HepG2 (cell line): ENCODE results near the gene DCLRE1B. TPM values are rescaled to one million over a fixed set of nuclear protein-coding genes. Genes with fewer than 3 reads are reported as not detected.

Experiments
- FOXA1 ChIP-seq, 2 experiments: fragments of 450-650 bp in 1 of 2; sonication (generic) in 1 of 2; formaldehyde crosslinking in 1 of 2; IDR thresholded peaks; 2 replicates each; pipeline versions ENCODE4 v1.4.0 to v1.6.1; 2016 to 2020; ENCODE audit warnings: missing genetic modification reagents in 1 of 2
- HMGA1 ChIP-seq: sonication (generic); formaldehyde crosslinking; conservative IDR thresholded peaks from 2 replicates; pipeline ENCODE4 v1.4.0; 2020; ENCODE audit warnings: missing genetic modification reagents
- KIAA2018 ChIP-seq: sonication (generic); formaldehyde crosslinking; IDR thresholded peaks from 2 replicates; pipeline ENCODE4 v1.5.0; 2020; ENCODE audit warnings: mild to moderate bottlenecking, missing genetic modification reagents, borderline replicate concordance
- LRRFIP1 ChIP-seq: sonication (generic); formaldehyde crosslinking; conservative IDR thresholded peaks from 2 replicates; pipeline ENCODE4 v1.4.0; 2020; ENCODE audit warnings: missing genetic modification reagents
- NR1H2 ChIP-seq: sonication (generic); formaldehyde crosslinking; IDR thresholded peaks from 2 replicates; pipeline ENCODE4 v1.8.1; 2022; ENCODE audit warnings: low read depth, missing genetic modification reagents, borderline replicate concordance
- ZNF12 ChIP-seq: sonication (generic); formaldehyde crosslinking; IDR thresholded peaks from 2 replicates; pipeline ENCODE4 v1.5.0; 2020; ENCODE audit warnings: missing genetic modification reagents
- ZNF318 ChIP-seq: sonication (generic); formaldehyde crosslinking; IDR thresholded peaks from 2 replicates; pipeline ENCODE4 v1.4.0; 2020; ENCODE audit warnings: mild to moderate bottlenecking, missing genetic modification reagents
- ZNF510 ChIP-seq: sonication (generic); formaldehyde crosslinking; IDR thresholded peaks from 2 replicates; pipeline ENCODE4 v1.4.0; 2020; ENCODE audit warnings: low read depth, mild to moderate bottlenecking, missing genetic modification reagents
- polyA plus RNA-seq, 8 experiments: library from polyadenylated mRNA; depleted of rRNA in 3 of 8; stranded (reverse) in 7 of 8; unstranded in 1 of 8; fragments of >200 nt; fragmentation: Illumina TruSeq in 4 of 8; extraction: Trizol in 4 of 8; gene quantifications; 2 replicates each; pipeline versions ENCODE4 v1.2.1 to v1.2.3, GENCODE V29; 2011 to 2016; ENCODE audit warnings: low read depth in 4 of 8, missing spikeins in 1 of 8, mixed read lengths in 1 of 8; ENCODE audit not compliant: insufficient read depth in 1 of 8
- total RNA-seq, 5 experiments: library from RNA; depleted of rRNA; stranded (reverse); fragments of >200 nt; fragmentation: Illumina TruSeq; extraction: Trizol; gene quantifications; 2 replicates each; pipeline ENCODE4 v1.2.3, GENCODE V29; 2016; ENCODE audit warnings: low read depth in 1 of 5

DCLRE1B gene
- total and polyA plus RNA-seq, 2 of the 13 experiments (the other 11 are each of a cell fraction or from before 2014, with no cell fraction given) = 2.7 to 8.0 TPM

GRCh38 chr1:113928941-113929749 lies 24.0 kb downstream of the DCLRE1B start, which contains the start of gene HIPK1 (continued):
- TF ChIP-seq LRRFIP1 = no peak
- no peak; the same call in 1 of the 2 replicates for TF ChIP-seq ZNF510 (CRISPR knock-in tag)
- TF ChIP-seq HMGA1 (CRISPR knock-in tag) = no peak
- no peak; the same call in none of the 2 replicates for TF ChIP-seq ZNF12 (CRISPR knock-in tag)
- no peak for TF ChIP-seq NR1H2 (CRISPR knock-in tag)
- 0 out of 2 replicates have a peak, but pooled peaks have one; percentile 28 for TF ChIP-seq FOXA1 (IDR thresholded peaks at IDR 0.05)
- TF ChIP-seq FOXA1 (CRISPR knock-in tag; IDR thresholded peaks at IDR 0.05) = peak; percentile 89
- TF ChIP-seq ZNF318 (CRISPR knock-in tag) = peak; percentile 78
- no peak for TF ChIP-seq KIAA2018 (CRISPR knock-in tag)
